Breast epithelium (tissue), 4 donors: ENCODE measurements around the gene SOX30. TPM values are rescaled to one million over a fixed set of nuclear protein-coding genes. Genes with fewer than 3 reads are reported as not detected.

Experiments used
- DNase-seq, 2 donors: peaks; one replicate each; pipeline ENCODE4 v3.0.0-alpha.2; 2019; ENCODE audit warnings: low spot score in 2 of 2
- H3K27ac ChIP-seq, 2 donors: fragments of 200-600 bp; sonication (generic) in 1 of 2; one replicate each; pipeline ENCODE4 v1.5.1; 2016 to 2019; ENCODE audit warnings: mild to moderate bottlenecking in 1 of 2
- H3K27me3 ChIP-seq, 2 donors: fragments of 200-600 bp; sonication (generic) in 1 of 2; one replicate each; pipeline versions ENCODE4 v1.5.1 to v1.6.0; 2017 to 2019; ENCODE audit warnings: control low read depth in 1 of 2, mild to moderate bottlenecking in 1 of 2
- H3K36me3 ChIP-seq: fragments of 200-600 bp; one replicate; pipeline ENCODE4 v1.5.1; 2019
- H3K4me1 ChIP-seq, 2 donors: fragments of 200-600 bp; sonication (generic); one replicate each; pipeline ENCODE4 v1.5.1; 2016 to 2019; ENCODE audit warnings: control low read depth in 1 of 2
- H3K4me3 ChIP-seq, 3 donors: fragments of 200-600 bp; sonication (generic); 1 replicate in 2 of 3; 2 replicates in 1 of 3; pipeline ENCODE4 v1.5.1; 2016 to 2019; ENCODE audit warnings: mild to moderate bottlenecking in 3 of 3, moderate library complexity in 2 of 3
- H3K9me3 ChIP-seq, 2 donors: fragments of 200-600 bp; sonication (generic) in 1 of 2; one replicate each; pipeline ENCODE4 v1.5.1; 2016 to 2019; ENCODE audit warnings: control low read depth in 1 of 2
- POLR2A ChIP-seq: fragments of 450-650 bp; IDR thresholded peaks from one replicate; pipeline ENCODE4 v1.6.1; 2016; ENCODE audit warnings: antibody characterized with exemption, mild to moderate bottlenecking, moderate library complexity
- POLR2AphosphoS5 ChIP-seq, 3 donors: sonication (generic); formaldehyde crosslinking; IDR thresholded peaks; one replicate each; pipeline ENCODE4 v1.6.1; 2017; ENCODE audit warnings: antibody characterized with exemption in 3 of 3
- intact Hi-C: fragments of 100-400 bp; cut with DNase I; formaldehyde crosslinking; loops from one replicate; pipeline ENCODE4 v1.15.1; 2023; ENCODE audit warnings: low total_unique reads
- total RNA-seq, 3 donors: library from RNA; depleted of rRNA; stranded (reverse); fragments of >200 nt; gene quantifications; one replicate each; pipeline ENCODE4 v1.1.0, GENCODE V29; 2016
- TF ChIP-seq, protein P1 (sequence below), 3 donors: fragments of 450-650 bp; IDR thresholded peaks; one replicate each; pipeline ENCODE4 v1.5.1; 2016 to 2017; ENCODE audit warnings: antibody characterized with exemption in 3 of 3, mild to moderate bottlenecking in 3 of 3, moderate library complexity in 3 of 3

SOX30 gene
- total RNA-seq, 3 donors from 2014 or later, result 0.16 TPM; not detected in 2

GRCh38 chr5:157598350-157598936 is 53.8 kb downstream of the SOX30 start:
- Histone ChIP-seq H3K27me3 (no peaks in the 10 kb centered on the region), H3K27ac (no peak overlapping the region), H3K36me3 (no peaks in the 10 kb centered on the region), H3K9me3 (no peaks in the 10 kb centered on the region), H3K4me1 (no peaks in the 10 kb centered on the region), H3K4me3 (no peak overlapping the region)
- intact Hi-C loops, result no loop called here
- no peak for DNase-seq
- TF ChIP-seq POLR2A, result no peak
- TF ChIP-seq, protein P1, sequence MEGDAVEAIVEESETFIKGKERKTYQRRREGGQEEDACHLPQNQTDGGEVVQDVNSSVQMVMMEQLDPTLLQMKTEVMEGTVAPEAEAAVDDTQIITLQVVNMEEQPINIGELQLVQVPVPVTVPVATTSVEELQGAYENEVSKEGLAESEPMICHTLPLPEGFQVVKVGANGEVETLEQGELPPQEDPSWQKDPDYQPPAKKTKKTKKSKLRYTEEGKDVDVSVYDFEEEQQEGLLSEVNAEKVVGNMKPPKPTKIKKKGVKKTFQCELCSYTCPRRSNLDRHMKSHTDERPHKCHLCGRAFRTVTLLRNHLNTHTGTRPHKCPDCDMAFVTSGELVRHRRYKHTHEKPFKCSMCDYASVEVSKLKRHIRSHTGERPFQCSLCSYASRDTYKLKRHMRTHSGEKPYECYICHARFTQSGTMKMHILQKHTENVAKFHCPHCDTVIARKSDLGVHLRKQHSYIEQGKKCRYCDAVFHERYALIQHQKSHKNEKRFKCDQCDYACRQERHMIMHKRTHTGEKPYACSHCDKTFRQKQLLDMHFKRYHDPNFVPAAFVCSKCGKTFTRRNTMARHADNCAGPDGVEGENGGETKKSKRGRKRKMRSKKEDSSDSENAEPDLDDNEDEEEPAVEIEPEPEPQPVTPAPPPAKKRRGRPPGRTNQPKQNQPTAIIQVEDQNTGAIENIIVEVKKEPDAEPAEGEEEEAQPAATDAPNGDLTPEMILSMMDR (IDR thresholded peaks at IDR 0.05), result no peak

GRCh38 chr5:157597277-157597676 is 55.0 kb downstream of the SOX30 start:
- Histone ChIP-seq H3K9me3 (no peaks in the 10 kb centered on the region), H3K4me3 (no peak overlapping the region), H3K27ac (no peak overlapping the region), H3K4me1 (no peaks in the 10 kb centered on the region), H3K27me3 (no peaks in the 10 kb centered on the region), H3K36me3 (no peaks in the 10 kb centered on the region)
- intact Hi-C loops, result no loop called here
- DNase-seq, result no peak
- TF ChIP-seq POLR2AphosphoS5 (IDR thresholded peaks at IDR 0.05), result no peak
- TF ChIP-seq POLR2A, result no peak
- TF ChIP-seq, protein P1 (IDR thresholded peaks at IDR 0.05), result no peak

- no peak overlapping the region for H3K4me3 ChIP-seq
- intact Hi-C loops, result no loop called here
- H3K27me3 ChIP-seq, result no peaks in the 10 kb centered on the region
- DNase-seq, result no peak
- no peaks in the 10 kb centered on the region for H3K4me1 ChIP-seq
- H3K36me3 ChIP-seq, result no peaks in the 10 kb centered on the region
- H3K9me3 ChIP-seq, result no peaks in the 10 kb centered on the region
- no peak for TF ChIP-seq POLR2A
- TF ChIP-seq, protein P1 (IDR thresholded peaks at IDR 0.05), result no peak
- no peak for TF ChIP-seq POLR2AphosphoS5 (IDR thresholded peaks at IDR 0.05)
- H3K27ac ChIP-seq, result no peak overlapping the region
Measured at GRCh38 chr5:157596487-157596886, 55.8 kb downstream of the SOX30 start.

DNA sequence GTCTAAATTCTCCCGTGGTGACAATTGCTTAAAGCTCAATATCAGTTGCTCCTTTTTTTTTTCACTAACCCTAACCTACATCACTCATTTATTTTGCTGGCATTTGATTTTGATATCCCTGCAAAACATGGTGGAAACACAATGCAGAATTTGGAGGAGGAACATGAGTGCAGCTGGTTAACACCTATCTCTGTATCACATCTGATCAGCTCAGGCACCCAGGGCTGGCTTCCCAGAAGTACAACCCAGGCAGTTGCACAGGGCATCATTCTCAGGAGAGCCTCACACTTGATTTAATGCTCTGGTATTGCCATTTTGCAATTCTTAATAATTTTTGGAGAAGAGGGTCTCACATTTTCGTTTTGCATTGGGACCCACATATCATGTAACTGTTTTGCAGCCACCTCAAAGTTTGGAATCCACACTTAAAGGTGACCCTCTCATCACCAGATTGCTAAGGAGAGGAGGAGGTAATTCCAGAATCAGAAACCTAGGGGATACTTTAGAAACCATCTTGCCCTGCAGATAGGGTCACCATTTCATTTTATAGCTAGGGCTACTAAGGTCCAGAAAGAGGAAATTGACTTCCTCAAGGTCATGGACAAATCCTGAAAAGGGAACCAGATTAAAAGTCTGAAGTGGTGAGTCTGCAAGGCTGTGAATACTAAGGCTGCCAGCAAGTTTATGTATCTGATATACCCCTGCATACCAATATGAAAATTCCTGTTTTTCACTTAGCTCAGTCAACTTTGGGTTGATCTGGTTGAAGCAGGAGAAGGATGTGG is 57.4 kb downstream of the SOX30 start:
- H3K4me1 ChIP-seq, result no peaks in the 10 kb centered on the region
- no peaks in the 10 kb centered on the region for H3K27me3 ChIP-seq
- no peak for TF ChIP-seq POLR2A
- TF ChIP-seq POLR2AphosphoS5 (IDR thresholded peaks at IDR 0.05), result no peak
- TF ChIP-seq, protein P1 (IDR thresholded peaks at IDR 0.05), result no peak
- intact Hi-C loops, result no loop called here
- H3K4me3 ChIP-seq, result no peak overlapping the region
- H3K27ac ChIP-seq, result no peak overlapping the region
- no peaks in the 10 kb centered on the region for H3K36me3 ChIP-seq
- H3K9me3 ChIP-seq, result no peaks in the 10 kb centered on the region
- no peak for DNase-seq

DNA sequence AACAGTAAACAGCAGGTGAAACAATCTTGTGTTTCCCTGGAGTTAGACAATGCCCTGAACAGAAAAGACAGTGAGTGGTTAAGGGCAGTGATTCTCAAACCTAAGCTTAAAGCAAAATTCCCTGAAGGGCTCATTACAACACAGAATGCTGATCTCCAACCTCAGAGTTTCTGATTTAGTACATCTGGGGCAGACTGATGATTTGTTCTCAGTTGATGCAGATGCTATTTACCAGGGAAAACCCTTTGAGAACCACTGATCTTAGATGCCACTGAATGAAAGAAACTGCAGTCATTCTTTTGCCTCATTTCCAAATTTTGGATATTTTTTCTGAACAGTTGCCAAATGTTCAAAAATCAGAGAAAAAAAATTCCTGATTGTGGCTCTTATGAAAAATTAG is 58.0 kb downstream of the SOX30 start:
- Histone ChIP-seq H3K27me3 (no peaks in the 10 kb centered on the region), H3K4me3 (no peak overlapping the region), H3K36me3 (no peaks in the 10 kb centered on the region), H3K9me3 (no peaks in the 10 kb centered on the region), H3K4me1 (no peaks in the 10 kb centered on the region), H3K27ac (no peak overlapping the region)
- intact Hi-C loops, result no loop called here
- no peak for TF ChIP-seq POLR2A
- TF ChIP-seq, protein P1 (IDR thresholded peaks at IDR 0.05), result no peak
- no peak for TF ChIP-seq POLR2AphosphoS5 (IDR thresholded peaks at IDR 0.05)
- no peak for DNase-seq
